Right atrium auricular region (tissue), 2 donors: ENCODE data around the gene GPD1L. TPM values are rescaled to one million over a fixed set of nuclear protein-coding genes. Genes with fewer than 3 reads are reported as not detected.

ENCODE experiments used
- DNase-seq: peaks from one replicate; pipeline ENCODE4 v3.0.0-alpha.2; 2019; ENCODE audit warnings: low spot score
- H3K27ac ChIP-seq, 2 donors: fragments of 200-600 bp; sonication (generic); 1 replicate in 1 of 2; 2 replicates in 1 of 2; pipeline ENCODE4 v1.5.1; 2016 to 2019
- H3K27me3 ChIP-seq, 2 donors: fragments of 200-600 bp; sonication (generic); one replicate each; pipeline versions ENCODE4 v1.5.1 to v1.6.0; 2017 to 2019
- H3K36me3 ChIP-seq: fragments of 200-600 bp; sonication (generic); one replicate; pipeline ENCODE4 v1.5.1; 2016
- H3K4me1 ChIP-seq, 2 donors: fragments of 200-600 bp; sonication (generic); one replicate each; pipeline versions ENCODE4 v1.5.1 to v1.6.0; 2017 to 2019
- H3K4me3 ChIP-seq, 2 donors: fragments of 200-600 bp; sonication (generic); 1 replicate in 1 of 2; 2 replicates in 1 of 2; pipeline ENCODE4 v1.5.1; 2017 to 2019; ENCODE audit warnings: mild to moderate bottlenecking in 1 of 2, moderate library complexity in 1 of 2
- H3K9me3 ChIP-seq, 2 donors: fragments of 200-600 bp; sonication (generic); one replicate each; pipeline ENCODE4 v1.5.1; 2019
- total RNA-seq, 2 donors: library from RNA; depleted of rRNA; stranded (reverse); fragments of >200 nt; gene quantifications; one replicate each; pipeline ENCODE4 v1.1.0, GENCODE V29; 2016
- TF ChIP-seq, protein P1 (sequence below), 2 donors: fragments of 200-600 bp; sonication (generic); IDR thresholded peaks; one replicate each; pipeline ENCODE4 v1.5.1; 2019; ENCODE audit warnings: antibody characterized with exemption in 2 of 2

GPD1L gene
- total RNA-seq, 2 donors from 2014 or later: 194 to 275 TPM

DNA sequence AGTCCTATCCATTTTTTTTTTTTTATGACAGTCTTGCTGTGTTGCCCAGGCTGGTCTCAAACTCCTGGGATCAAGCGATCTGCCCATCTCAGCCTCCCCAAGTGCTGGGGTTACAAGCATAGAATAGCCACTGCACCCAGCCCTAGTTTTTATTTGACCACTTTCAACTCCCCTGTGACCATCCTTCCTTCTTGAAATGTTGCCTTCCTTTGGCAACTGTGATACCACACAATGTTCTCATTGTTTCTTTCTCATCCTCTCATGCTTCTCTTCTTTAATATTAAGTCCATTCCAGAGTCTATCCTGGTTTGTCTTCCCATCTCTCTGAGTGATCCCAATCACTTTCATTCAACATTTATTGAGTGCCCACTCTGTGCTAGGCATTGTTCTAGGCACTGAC, 7.9 kb upstream of the GPD1L start:
- H3K27me3 ChIP-seq: no peaks in the 10 kb centered on the region
- TF ChIP-seq, protein P1, sequence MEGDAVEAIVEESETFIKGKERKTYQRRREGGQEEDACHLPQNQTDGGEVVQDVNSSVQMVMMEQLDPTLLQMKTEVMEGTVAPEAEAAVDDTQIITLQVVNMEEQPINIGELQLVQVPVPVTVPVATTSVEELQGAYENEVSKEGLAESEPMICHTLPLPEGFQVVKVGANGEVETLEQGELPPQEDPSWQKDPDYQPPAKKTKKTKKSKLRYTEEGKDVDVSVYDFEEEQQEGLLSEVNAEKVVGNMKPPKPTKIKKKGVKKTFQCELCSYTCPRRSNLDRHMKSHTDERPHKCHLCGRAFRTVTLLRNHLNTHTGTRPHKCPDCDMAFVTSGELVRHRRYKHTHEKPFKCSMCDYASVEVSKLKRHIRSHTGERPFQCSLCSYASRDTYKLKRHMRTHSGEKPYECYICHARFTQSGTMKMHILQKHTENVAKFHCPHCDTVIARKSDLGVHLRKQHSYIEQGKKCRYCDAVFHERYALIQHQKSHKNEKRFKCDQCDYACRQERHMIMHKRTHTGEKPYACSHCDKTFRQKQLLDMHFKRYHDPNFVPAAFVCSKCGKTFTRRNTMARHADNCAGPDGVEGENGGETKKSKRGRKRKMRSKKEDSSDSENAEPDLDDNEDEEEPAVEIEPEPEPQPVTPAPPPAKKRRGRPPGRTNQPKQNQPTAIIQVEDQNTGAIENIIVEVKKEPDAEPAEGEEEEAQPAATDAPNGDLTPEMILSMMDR (IDR thresholded peaks at IDR 0.05): no peak
- peaks cover 0 to 23% of the 10 kb centered on the region in 2 donors for H3K9me3 ChIP-seq
- no peaks in the 10 kb centered on the region for H3K36me3 ChIP-seq
- no peak overlapping the region for H3K4me3 ChIP-seq
- H3K27ac ChIP-seq: no peak overlapping the region
- no peak for DNase-seq
- H3K4me1 ChIP-seq: no peaks in the 10 kb centered on the region

DNA sequence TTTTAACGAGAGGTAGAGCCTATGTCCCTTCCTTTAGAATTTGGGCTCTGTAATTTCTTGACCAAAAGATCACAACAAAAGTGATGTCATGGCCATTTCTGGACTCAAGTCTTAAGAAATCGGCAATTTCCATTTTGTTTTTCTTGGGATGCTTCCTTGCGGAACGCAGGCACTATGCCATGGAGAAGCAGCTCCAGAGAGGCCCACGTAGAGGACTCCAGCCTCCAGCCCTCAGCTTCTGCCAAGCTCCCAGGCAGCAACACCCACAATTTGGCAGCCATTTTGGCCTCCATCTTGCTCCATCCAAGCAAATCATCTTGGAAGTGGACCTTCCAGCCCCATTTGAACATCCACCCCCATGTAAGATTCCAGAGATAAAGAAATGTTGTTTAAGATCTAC, 6.0 kb upstream of the GPD1L start:
- DNase-seq: no peak

DNA sequence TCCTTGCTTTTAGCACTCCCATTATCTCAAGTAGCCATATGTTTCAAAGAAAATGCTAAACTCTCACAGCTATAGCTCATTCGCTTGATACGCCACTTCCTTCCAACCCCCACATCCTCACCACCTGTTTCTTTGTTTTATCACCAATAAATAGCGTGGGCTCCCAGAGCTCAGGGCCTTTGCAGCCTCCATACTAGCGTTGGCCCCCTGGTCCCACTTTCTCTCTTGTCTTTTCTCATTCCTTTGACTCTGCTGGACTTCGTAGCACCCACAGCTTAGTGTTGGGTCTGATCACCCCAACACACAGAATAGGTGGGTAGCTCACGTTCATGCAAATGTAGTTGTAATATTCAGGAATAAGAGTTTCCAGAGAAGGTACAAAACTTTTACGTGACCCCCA, 4.1 kb upstream of the GPD1L start:
- no peak for DNase-seq
- no peak overlapping the region for H3K4me3 ChIP-seq
- H3K27me3 ChIP-seq: no peaks in the 10 kb centered on the region
- H3K27ac ChIP-seq: no peak overlapping the region
- peaks cover 0 to 10% of the 10 kb centered on the region in 2 donors for H3K4me1 ChIP-seq
- TF ChIP-seq, protein P1 (IDR thresholded peaks at IDR 0.05): no peak
- peaks cover 0 to 23% of the 10 kb centered on the region in 2 donors for H3K9me3 ChIP-seq
- H3K36me3 ChIP-seq: no peaks in the 10 kb centered on the region

More for the DNA sequence above, 6.0 kb upstream of the GPD1L start:
- Histone ChIP-seq H3K36me3 (no peaks in the 10 kb centered on the region), H3K27me3 (no peaks in the 10 kb centered on the region), H3K4me1 (no peaks in the 10 kb centered on the region), H3K4me3 (no peak overlapping the region), H3K9me3 (peaks cover 0 to 23% of the 10 kb centered on the region in 2 donors), H3K27ac (no peak overlapping the region)
- TF ChIP-seq, protein P1 (IDR thresholded peaks at IDR 0.05): no peak

DNA sequence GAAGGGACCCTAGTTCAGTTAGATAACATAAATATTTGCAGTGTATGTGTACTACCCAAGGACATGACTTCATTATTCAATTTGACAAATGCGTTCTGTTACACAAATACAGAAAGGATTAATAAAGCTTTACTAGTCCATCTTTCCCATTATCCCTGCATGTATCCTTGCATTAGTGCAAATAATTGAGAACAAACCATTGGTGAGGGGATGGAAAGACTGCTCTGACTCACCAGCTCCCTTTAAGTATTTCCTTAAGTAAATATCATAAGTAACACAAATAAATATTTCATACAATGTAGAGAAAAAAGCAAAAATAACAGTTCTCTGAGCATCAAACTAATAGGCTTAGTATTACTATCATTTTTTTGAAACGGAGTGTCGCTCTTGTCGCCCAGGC, 1.9 kb upstream of the GPD1L start:
- H3K27me3 ChIP-seq: no peaks in the 10 kb centered on the region
- peaks cover 0 to 32% of the 10 kb centered on the region in 2 donors for H3K4me1 ChIP-seq
- H3K27ac ChIP-seq: no peak overlapping the region
- H3K36me3 ChIP-seq: no peaks in the 10 kb centered on the region
- no peak for DNase-seq
- TF ChIP-seq, protein P1 (IDR thresholded peaks at IDR 0.05): no peak
- peaks cover 0 to 23% of the 10 kb centered on the region in 2 donors for H3K9me3 ChIP-seq
- H3K4me3 ChIP-seq: no peak overlapping the region

DNA sequence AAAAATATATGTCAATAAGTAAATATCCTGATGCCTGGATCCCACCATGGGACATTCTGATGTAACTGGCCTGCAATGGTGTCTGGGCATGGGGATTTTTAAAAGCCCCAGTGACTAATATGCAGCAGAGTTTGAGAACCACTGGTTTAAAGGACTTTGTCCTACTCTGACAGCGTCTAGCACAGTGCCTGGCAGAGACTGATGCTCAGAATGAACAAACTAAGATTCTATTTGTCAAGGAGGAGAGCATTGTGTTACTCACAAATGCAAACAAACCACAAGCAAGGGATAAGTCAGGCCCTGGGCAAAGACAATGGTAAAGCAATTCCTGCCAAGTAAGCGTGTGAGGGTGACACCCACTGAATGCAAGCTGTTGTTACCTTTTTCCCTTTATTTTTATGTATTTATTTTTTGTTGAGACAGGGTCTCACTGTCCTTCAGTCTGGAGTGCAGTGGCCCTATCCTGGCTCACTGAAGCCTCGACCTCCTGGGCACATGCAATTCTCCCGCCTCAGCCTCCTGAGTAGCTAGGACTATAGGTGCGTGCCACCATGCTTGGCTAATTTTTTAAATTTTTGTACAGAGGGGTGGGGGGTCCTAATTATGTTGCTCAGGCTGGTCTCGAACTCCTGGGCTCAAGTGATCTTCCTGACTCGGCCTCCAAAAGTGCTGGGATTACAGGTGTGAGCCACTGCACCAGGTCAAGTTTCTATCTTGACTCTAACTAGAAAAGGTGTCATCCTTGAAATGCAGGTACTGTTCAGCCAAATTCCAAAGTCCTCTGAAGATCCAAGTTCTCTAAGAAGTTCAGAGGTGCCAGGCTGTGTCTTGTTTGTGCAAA, 909 bp upstream of the GPD1L start:
- no peak for DNase-seq
- no peaks in the 10 kb centered on the region for H3K36me3 ChIP-seq
- peak overlapping the region; percentile 81 to 95 for H3K27ac ChIP-seq
- H3K9me3 ChIP-seq: peaks cover 0 to 23% of the 10 kb centered on the region in 2 donors
- peak overlapping the region in 1 of 2 donors; percentile 95 for H3K4me3 ChIP-seq
- no peaks in the 10 kb centered on the region for H3K27me3 ChIP-seq
- peaks cover 0 to 42% of the 10 kb centered on the region in 2 donors for H3K4me1 ChIP-seq
- TF ChIP-seq, protein P1 (IDR thresholded peaks at IDR 0.05): no peak
